SK-N-SH treated with all-trans-retinoic acid at 6 μM for 48 hours (cell line): ENCODE results near the gene TBC1D13.

ENCODE experiments used
- ATAC-seq: fragments of 200-7000 bp; cut with Tn5 transposase; 3 replicates; pipeline ENCODE4 v1.9.1; 2020; ENCODE audit warnings: mild to moderate bottlenecking, moderate library complexity
- ARNTL ChIP-seq: fragments of 450-650 bp; formaldehyde crosslinking; IDR thresholded peaks from 2 replicates; pipeline ENCODE4 v1.5.0; 2020; ENCODE audit warnings: low read depth, mild to moderate bottlenecking, moderate library complexity, borderline replicate concordance
- BACH2 ChIP-seq: fragments of 250-450 bp; sonication (Bioruptor Pico); IDR thresholded peaks from 2 replicates; pipeline ENCODE4 v1.9.0; 2021; ENCODE audit warnings: mild to moderate bottlenecking, borderline replicate concordance
- CSDC2 ChIP-seq: fragments of 250-450 bp; sonication (Bioruptor Pico); IDR thresholded peaks from 2 replicates; pipeline ENCODE4 v1.5.0; 2020; ENCODE audit warnings: mild to moderate bottlenecking, moderate library complexity
- ESRRG ChIP-seq: fragments of 250-450 bp; sonication (Bioruptor Pico); IDR thresholded peaks from 2 replicates; pipeline ENCODE4 v1.6.1; 2021; ENCODE audit warnings: mild to moderate bottlenecking
- ISL1 ChIP-seq: fragments of 250-450 bp; sonication (Bioruptor Pico); IDR thresholded peaks from 2 replicates; pipeline ENCODE4 v2.1.2; 2022; ENCODE audit warnings: mild to moderate bottlenecking, moderate library complexity
- OSR1 ChIP-seq: fragments of 250-450 bp; sonication (Bioruptor Pico); IDR thresholded peaks from 2 replicates; pipeline ENCODE4 v1.8.0; 2022; ENCODE audit warnings: moderate library complexity, mild to moderate bottlenecking, inconsistent platforms
- PATZ1 ChIP-seq: fragments of 250-450 bp; sonication (Bioruptor Pico); IDR thresholded peaks from 2 replicates; pipeline ENCODE4 v1.8.0; 2020; ENCODE audit warnings: mild to moderate bottlenecking, moderate library complexity, borderline replicate concordance
- SNAI2 ChIP-seq: fragments of 250-450 bp; sonication (Bioruptor Pico); IDR thresholded peaks from 2 replicates; pipeline ENCODE4 v1.5.0; 2020; ENCODE audit warnings: mild to moderate bottlenecking, moderate library complexity
- TOX ChIP-seq: fragments of 250-450 bp; sonication (Bioruptor Pico); IDR thresholded peaks from 2 replicates; pipeline ENCODE4 v1.8.0; 2021; ENCODE audit warnings: mild to moderate bottlenecking, moderate library complexity, borderline replicate concordance
- TSHZ2 ChIP-seq: fragments of 250-450 bp; sonication (Bioruptor Pico); IDR thresholded peaks from 2 replicates; pipeline ENCODE4 v1.5.0; 2020; ENCODE audit warnings: mild to moderate bottlenecking, moderate library complexity
- ZC3H10 ChIP-seq: fragments of 250-450 bp; sonication (Bioruptor Pico); IDR thresholded peaks from 2 replicates; pipeline ENCODE4 v1.5.1; 2021; ENCODE audit warnings: mild to moderate bottlenecking, moderate library complexity
- ZFP3 ChIP-seq: fragments of 250-450 bp; sonication (Bioruptor Pico); IDR thresholded peaks from 2 replicates; pipeline ENCODE4 v1.5.0; 2020; ENCODE audit warnings: mild to moderate bottlenecking, moderate library complexity
- ZFP30 ChIP-seq: fragments of 450-650 bp; formaldehyde crosslinking; IDR thresholded peaks from 2 replicates; pipeline ENCODE4 v1.5.0; 2022; ENCODE audit warnings: mild to moderate bottlenecking, moderate library complexity
- ZNF565 ChIP-seq: fragments of 450-650 bp; formaldehyde crosslinking; conservative IDR thresholded peaks from 2 replicates; pipeline ENCODE4 v1.5.0; 2020; ENCODE audit warnings: low read depth, mild to moderate bottlenecking, moderate library complexity
- ZNF70 ChIP-seq: fragments of 450-650 bp; formaldehyde crosslinking; IDR thresholded peaks from 2 replicates; pipeline ENCODE4 v1.5.0; 2020; ENCODE audit warnings: mild to moderate bottlenecking, moderate library complexity
- ZNF8 ChIP-seq: fragments of 450-650 bp; formaldehyde crosslinking; IDR thresholded peaks from 2 replicates; pipeline ENCODE4 v1.5.0; 2020; ENCODE audit warnings: mild to moderate bottlenecking, moderate library complexity
- TF ChIP-seq, protein P1 (sequence below): fragments of 250-450 bp; sonication (Bioruptor Pico); IDR thresholded peaks from 2 replicates; pipeline ENCODE4 v1.5.1; 2020; ENCODE audit warnings: low read depth, mild to moderate bottlenecking, moderate library complexity
- TF ChIP-seq, protein P2 (sequence below): fragments of 250-450 bp; sonication (Bioruptor Pico); IDR thresholded peaks from 2 replicates; pipeline ENCODE4 v1.8.0; 2021; ENCODE audit warnings: low read depth, mild to moderate bottlenecking, moderate library complexity, borderline replicate concordance
- TF ChIP-seq, protein P3 (sequence below): fragments of 250-450 bp; sonication (Bioruptor Pico); IDR thresholded peaks from 2 replicates; pipeline ENCODE4 v1.5.1; 2021; ENCODE audit warnings: mild to moderate bottlenecking, moderate library complexity

The TBC1D13 gene

GRCh38 chr9:128836509-128837145 lies 49.6 kb downstream of the TBC1D13 start:
- TF ChIP-seq SNAI2 (CRISPR knock-in tag) = no peak
- TF ChIP-seq CSDC2 = no peak
- no peak for TF ChIP-seq ISL1 (CRISPR knock-in tag)
- no peak for TF ChIP-seq ARNTL (CRISPR knock-in tag)
- TF ChIP-seq, protein P1, sequence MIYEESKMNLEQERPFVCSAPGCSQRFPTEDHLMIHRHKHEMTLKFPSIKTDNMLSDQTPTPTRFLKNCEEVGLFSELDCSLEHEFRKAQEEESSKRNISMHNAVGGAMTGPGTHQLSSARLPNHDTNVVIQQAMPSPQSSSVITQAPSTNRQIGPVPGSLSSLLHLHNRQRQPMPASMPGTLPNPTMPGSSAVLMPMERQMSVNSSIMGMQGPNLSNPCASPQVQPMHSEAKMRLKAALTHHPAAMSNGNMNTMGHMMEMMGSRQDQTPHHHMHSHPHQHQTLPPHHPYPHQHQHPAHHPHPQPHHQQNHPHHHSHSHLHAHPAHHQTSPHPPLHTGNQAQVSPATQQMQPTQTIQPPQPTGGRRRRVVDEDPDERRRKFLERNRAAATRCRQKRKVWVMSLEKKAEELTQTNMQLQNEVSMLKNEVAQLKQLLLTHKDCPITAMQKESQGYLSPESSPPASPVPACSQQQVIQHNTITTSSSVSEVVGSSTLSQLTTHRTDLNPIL (CRISPR knock-in tag) = no peak
- no peak for TF ChIP-seq TSHZ2 (CRISPR knock-in tag)
- no peak for TF ChIP-seq ZC3H10
- TF ChIP-seq OSR1 = no peak
- TF ChIP-seq PATZ1 = no peak
- TF ChIP-seq ZFP30 = no peak
- no peak for TF ChIP-seq BACH2 (CRISPR knock-in tag)
- no peak for TF ChIP-seq ZNF565 (CRISPR knock-in tag)
- TF ChIP-seq, protein P2, sequence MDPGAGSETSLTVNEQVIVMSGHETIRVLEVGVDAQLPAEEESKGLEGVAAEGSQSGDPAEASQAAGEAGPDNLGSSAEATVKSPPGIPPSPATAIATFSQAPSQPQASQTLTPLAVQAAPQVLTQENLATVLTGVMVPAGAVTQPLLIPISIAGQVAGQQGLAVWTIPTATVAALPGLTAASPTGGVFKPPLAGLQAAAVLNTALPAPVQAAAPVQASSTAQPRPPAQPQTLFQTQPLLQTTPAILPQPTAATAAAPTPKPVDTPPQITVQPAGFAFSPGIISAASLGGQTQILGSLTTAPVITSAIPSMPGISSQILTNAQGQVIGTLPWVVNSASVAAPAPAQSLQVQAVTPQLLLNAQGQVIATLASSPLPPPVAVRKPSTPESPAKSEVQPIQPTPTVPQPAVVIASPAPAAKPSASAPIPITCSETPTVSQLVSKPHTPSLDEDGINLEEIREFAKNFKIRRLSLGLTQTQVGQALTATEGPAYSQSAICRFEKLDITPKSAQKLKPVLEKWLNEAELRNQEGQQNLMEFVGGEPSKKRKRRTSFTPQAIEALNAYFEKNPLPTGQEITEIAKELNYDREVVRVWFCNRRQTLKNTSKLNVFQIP (CRISPR knock-in tag) = no peak
- no peak for TF ChIP-seq TOX (CRISPR knock-in tag)
- TF ChIP-seq ZNF8 = no peak
- TF ChIP-seq, protein P3, sequence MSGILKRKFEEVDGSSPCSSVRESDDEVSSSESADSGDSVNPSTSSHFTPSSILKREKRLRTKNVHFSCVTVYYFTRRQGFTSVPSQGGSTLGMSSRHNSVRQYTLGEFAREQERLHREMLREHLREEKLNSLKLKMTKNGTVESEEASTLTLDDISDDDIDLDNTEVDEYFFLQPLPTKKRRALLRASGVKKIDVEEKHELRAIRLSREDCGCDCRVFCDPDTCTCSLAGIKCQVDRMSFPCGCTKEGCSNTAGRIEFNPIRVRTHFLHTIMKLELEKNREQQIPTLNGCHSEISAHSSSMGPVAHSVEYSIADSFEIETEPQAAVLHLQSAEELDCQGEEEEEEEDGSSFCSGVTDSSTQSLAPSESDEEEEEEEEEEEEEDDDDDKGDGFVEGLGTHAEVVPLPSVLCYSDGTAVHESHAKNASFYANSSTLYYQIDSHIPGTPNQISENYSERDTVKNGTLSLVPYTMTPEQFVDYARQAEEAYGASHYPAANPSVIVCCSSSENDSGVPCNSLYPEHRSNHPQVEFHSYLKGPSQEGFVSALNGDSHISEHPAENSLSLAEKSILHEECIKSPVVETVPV (CRISPR knock-in tag) = no peak
- TF ChIP-seq ZNF70 (CRISPR knock-in tag) = no peak
- ATAC-seq = no peak

GRCh38 chr9:128838338-128838737 lies 51.3 kb downstream of the TBC1D13 start:
- no peak for ATAC-seq
- TF ChIP-seq PATZ1 (no peak), BACH2 (CRISPR knock-in tag) (no peak), ESRRG (CRISPR knock-in tag) (no peak), ZFP3 (CRISPR knock-in tag) (no peak), OSR1 (no peak), ZC3H10 (no peak)

GRCh38 chr9:128840524-128840923 lies 53.5 kb downstream of the TBC1D13 start:
- TF ChIP-seq ZNF565 (CRISPR knock-in tag) (no peak), TSHZ2 (CRISPR knock-in tag) (no peak)
- no peak for ATAC-seq
